B cell (primary cell): Measurements from ENCODE around the gene CCDC97. TPM values are rescaled to one million over a fixed set of nuclear protein-coding genes. Genes with fewer than 3 reads are reported as not detected.

ENCODE experiments used
- ATAC-seq: fragments of 200-7000 bp; cut with Tn5 transposase; one replicate; pipeline ENCODE4 v1.10.0; 2021; ENCODE audit warnings: low read depth, mild to moderate bottlenecking, moderate number of reproducible peaks, moderate library complexity
- CTCF ChIA-PET: fragments of 350-600 bp; sonication (Branson Sonifier 250); formaldehyde crosslinking; loops from one replicate; lab custom pipeline; 2021; ENCODE audit warnings: antibody characterized with exemption, inconsistent platforms; lab: Charles Lee
- POLR2A ChIA-PET: fragments of 350-600 bp; sonication (Branson Sonifier 250); formaldehyde crosslinking; loops from one replicate; lab custom pipeline; 2021; ENCODE audit warnings: antibody characterized with exemption; lab: Charles Lee
- DNase-seq: peaks from one replicate; pipeline ENCODE4 v3.0.0; 2013
- H2AFZ ChIP-seq: 2 replicates; pipeline ENCODE4 v1.6.1; 2012; ENCODE audit warnings: mild to moderate bottlenecking, low read depth, low read length; ENCODE audit not compliant: insufficient read depth, poor library complexity, severe bottlenecking
- H3K27ac ChIP-seq, 2 donors: 1 replicate in 1 of 2; 2 replicates in 1 of 2; pipeline ENCODE4 v1.5.1; 2012 to 2013; ENCODE audit warnings: low read length in 2 of 2, mild to moderate bottlenecking in 2 of 2, moderate library complexity in 1 of 2
- H3K27me3 ChIP-seq, 4 experiments: fragments of 200-600 bp in 1 of 4; sonication (generic) in 1 of 4; replicated peaks in 1 of 4; 1 replicate in 2 of 4; 2 replicates in 2 of 4; pipeline versions ENCODE4 v1.6.1 to v1.7.0; 2013 to 2016; ENCODE audit warnings: low read length in 3 of 4, mild to moderate bottlenecking in 2 of 4, mixed read lengths in 1 of 4, moderate library complexity in 1 of 4; ENCODE audit not compliant: insufficient read depth in 4 of 4, control insufficient read depth in 3 of 4; ENCODE audit errors: control extremely low read depth in 1 of 4
- H3K36me3 ChIP-seq, 2 experiments: replicated peaks in 1 of 2; 1 replicate in 1 of 2; 2 replicates in 1 of 2; pipeline versions ENCODE4 v1.6.1 to v1.7.1; 2013; ENCODE audit warnings: low read length in 1 of 2; ENCODE audit not compliant: insufficient read depth in 2 of 2, control insufficient read depth in 1 of 2; ENCODE audit errors: control extremely low read depth in 1 of 2, extremely low read depth in 1 of 2
- H3K4me1 ChIP-seq, 2 donors: fragments of 200-600 bp in 1 of 2; sonication (generic) in 1 of 2; 1 replicate in 1 of 2; 2 replicates in 1 of 2; pipeline versions ENCODE4 v1.5.1 to v1.6.1; 2013 to 2017; ENCODE audit warnings: low read length in 2 of 2; ENCODE audit not compliant: control insufficient read depth in 2 of 2, insufficient read depth in 2 of 2
- H3K4me2 ChIP-seq: replicated peaks from 2 replicates; pipeline ENCODE3; 2012; ENCODE audit warnings: mild to moderate bottlenecking, low read depth, low read length; ENCODE audit not compliant: poor library complexity, severe bottlenecking
- H3K4me3 ChIP-seq, 5 experiments: fragments of 200-600 bp in 1 of 5; sonication (generic) in 1 of 5; 1 replicate in 3 of 5; 2 replicates in 2 of 5; pipeline versions ENCODE4 v1.5.1 to v1.7.0; 2011 to 2016; ENCODE audit warnings: low read length in 4 of 5, mild to moderate bottlenecking in 4 of 5, low read depth in 2 of 5, control low read depth in 1 of 5, moderate library complexity in 1 of 5; ENCODE audit not compliant: insufficient read depth in 1 of 5; ENCODE audit errors: control extremely low read depth in 1 of 5, extremely low read depth in 1 of 5
- H3K79me2 ChIP-seq: fragments of 200-600 bp; sonication (generic); one replicate; pipeline ENCODE4 v1.6.0; 2016; ENCODE audit warnings: low read length; ENCODE audit not compliant: control insufficient read depth, insufficient read depth
- H3K9ac ChIP-seq: fragments of 200-600 bp; sonication (generic); 2 replicates; pipeline ENCODE4 v1.6.1; 2017; ENCODE audit warnings: mild to moderate bottlenecking, low read length, moderate library complexity
- H3K9me3 ChIP-seq, 3 donors: one replicate each; pipeline versions ENCODE4 v1.6.1 to v1.7.1; 2013; ENCODE audit warnings: low read length in 2 of 3; ENCODE audit not compliant: control insufficient read depth in 2 of 3, insufficient read depth in 1 of 3; ENCODE audit errors: control extremely low read depth in 1 of 3
- H4K20me1 ChIP-seq: 2 replicates; pipeline ENCODE4 v1.6.0; 2012; ENCODE audit warnings: mild to moderate bottlenecking, low read length; ENCODE audit not compliant: insufficient read depth, control insufficient read depth, poor library complexity, severe bottlenecking
- H3K27ac Mint-ChIP-seq: one replicate; pipeline ENCODE4 v1.8.0; 2021; ENCODE audit warnings: mixed read lengths
- H3K27me3 Mint-ChIP-seq: one replicate; pipeline ENCODE4 v1.8.0; 2021; ENCODE audit warnings: mixed read lengths
- H3K4me1 Mint-ChIP-seq: one replicate; pipeline ENCODE4 v1.8.0; 2021; ENCODE audit warnings: mixed read lengths
- H3K4me3 Mint-ChIP-seq: one replicate; pipeline ENCODE4 v1.8.0; 2021; ENCODE audit warnings: mixed read lengths
- H3K9me3 Mint-ChIP-seq: one replicate; pipeline ENCODE4 v1.8.0; 2022; ENCODE audit warnings: mixed read lengths; ENCODE audit not compliant: insufficient read depth
- EZH2 ChIP-seq: IDR thresholded peaks from 2 replicates; pipeline ENCODE4 v1.6.1; 2012; ENCODE audit warnings: borderline replicate concordance, low read depth, mild to moderate bottlenecking, moderate library complexity, low read length; ENCODE audit not compliant: insufficient read depth, poor library complexity, severe bottlenecking
- WGBS: methylation state at CpG from one replicate; pipeline ENCODE4 v1.1.5; 2013; ENCODE audit warnings: missing lambda C conversion rate; ENCODE audit not compliant: insufficient coverage; 5-methylcytosine and 5-hydroxymethylcytosine counted together
- intact Hi-C: fragments of 100-400 bp; cut with micrococcal nuclease; formaldehyde crosslinking; loops from one replicate; pipeline ENCODE4 v1.10.0; 2022
- polyA plus RNA-seq: library from polyadenylated mRNA; depleted of rRNA; stranded (reverse); fragments of >200 nt; gene quantifications from 2 replicates; pipeline ENCODE4 v1.2.3, GENCODE V29; 2012
- total RNA-seq, 2 donors: library from RNA; stranded (reverse); fragments of 120-200 nt in 1 of 2; gene quantifications; 1 replicate in 1 of 2; 2 replicates in 1 of 2; pipeline versions ENCODE4 v1.2.3 to v1.2.4, GENCODE V29; 2013 to 2022
- TF ChIP-seq, protein P1 (sequence below): fragments of 200-600 bp; IDR thresholded peaks from one replicate; pipeline ENCODE4 v1.8.0; 2022; ENCODE audit warnings: antibody characterized with exemption, mild to moderate bottlenecking

Gene CCDC97
- total and polyA plus RNA-seq, 2 donors (not counting 1 experiment from before 2014, with no cell fraction given) = 16.3 to 68.3 TPM

DNA sequence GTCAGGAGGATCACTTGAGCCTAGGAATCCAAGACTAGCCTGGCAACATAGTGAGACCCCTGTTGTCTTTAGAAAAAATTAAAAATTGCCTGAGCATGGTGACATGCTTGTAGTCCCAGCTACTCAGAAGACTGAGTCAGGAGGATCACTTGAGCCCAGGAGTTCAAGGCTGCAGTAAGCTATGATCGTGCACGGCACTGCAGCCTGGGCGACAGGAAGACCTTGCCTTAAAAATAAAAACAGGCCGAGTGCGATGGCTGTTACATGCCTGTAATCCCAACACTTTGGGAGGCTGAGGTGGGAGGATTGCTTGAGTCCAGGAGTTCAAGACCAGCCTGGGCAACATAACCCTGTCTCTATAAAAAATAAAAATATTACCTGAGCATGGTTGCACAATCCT lies 40.4 kb upstream of the CCDC97 start:
- H3K27ac Mint-ChIP-seq = no peak overlapping the region

DNA sequence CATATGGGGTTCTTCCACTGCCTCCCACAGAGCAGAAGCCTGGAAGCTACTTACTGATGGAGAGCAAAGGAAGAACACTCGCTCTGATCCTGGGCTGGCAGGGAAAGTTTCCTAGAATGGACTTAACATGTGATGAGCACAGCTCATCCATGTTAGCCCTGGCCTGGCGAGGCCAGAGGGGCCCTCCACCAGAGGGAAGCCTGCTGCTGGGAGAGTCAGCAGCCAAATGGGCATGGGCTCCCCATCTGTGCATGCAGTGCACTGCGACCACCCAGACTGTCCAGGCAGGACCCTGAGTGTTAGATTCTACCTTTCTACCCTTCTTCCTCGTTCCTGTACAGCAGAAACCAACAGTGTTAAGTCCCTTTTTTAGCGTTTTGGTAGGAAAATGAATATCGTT lies 36.9 kb upstream of the CCDC97 start:
- Histone ChIP-seq H3K4me3 (no peak overlapping the region), H3K79me2 (peaks cover 50% of the 10 kb centered on the region), H3K4me2 (no peak overlapping the region), H3K9me3 (no peaks in the 10 kb centered on the region), H3K27ac (no peak overlapping the region), H4K20me1 (peaks cover 55% of the 10 kb centered on the region), H3K4me1 (no peaks in the 10 kb centered on the region), H3K9ac (no peak overlapping the region), H2AFZ (no peak overlapping the region), H3K36me3 (peaks cover 14 to 92% of the 10 kb centered on the region in 2 experiments), H3K27me3 (no peaks in the 10 kb centered on the region)
- no peaks in the 10 kb centered on the region for H3K27me3 Mint-ChIP-seq
- DNase-seq (no peak), ATAC-seq (no peak)
- no peaks in the 10 kb centered on the region for H3K9me3 Mint-ChIP-seq
- no peak overlapping the region for H3K27ac Mint-ChIP-seq
- intact Hi-C loops = no loop called here
- CTCF ChIA-PET = interaction anchor here (1.9 kb wide), 1 partner anchor 69 kb away, joined by 8 read pairs; no protein-coding TSS in a partner anchor
- TF ChIP-seq, protein P1, sequence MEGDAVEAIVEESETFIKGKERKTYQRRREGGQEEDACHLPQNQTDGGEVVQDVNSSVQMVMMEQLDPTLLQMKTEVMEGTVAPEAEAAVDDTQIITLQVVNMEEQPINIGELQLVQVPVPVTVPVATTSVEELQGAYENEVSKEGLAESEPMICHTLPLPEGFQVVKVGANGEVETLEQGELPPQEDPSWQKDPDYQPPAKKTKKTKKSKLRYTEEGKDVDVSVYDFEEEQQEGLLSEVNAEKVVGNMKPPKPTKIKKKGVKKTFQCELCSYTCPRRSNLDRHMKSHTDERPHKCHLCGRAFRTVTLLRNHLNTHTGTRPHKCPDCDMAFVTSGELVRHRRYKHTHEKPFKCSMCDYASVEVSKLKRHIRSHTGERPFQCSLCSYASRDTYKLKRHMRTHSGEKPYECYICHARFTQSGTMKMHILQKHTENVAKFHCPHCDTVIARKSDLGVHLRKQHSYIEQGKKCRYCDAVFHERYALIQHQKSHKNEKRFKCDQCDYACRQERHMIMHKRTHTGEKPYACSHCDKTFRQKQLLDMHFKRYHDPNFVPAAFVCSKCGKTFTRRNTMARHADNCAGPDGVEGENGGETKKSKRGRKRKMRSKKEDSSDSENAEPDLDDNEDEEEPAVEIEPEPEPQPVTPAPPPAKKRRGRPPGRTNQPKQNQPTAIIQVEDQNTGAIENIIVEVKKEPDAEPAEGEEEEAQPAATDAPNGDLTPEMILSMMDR = no peak
- no peak for TF ChIP-seq EZH2
- H3K4me1 Mint-ChIP-seq = no peaks in the 10 kb centered on the region
- 100% methylated on average over 3 of the region's 6 CpGs for WGBS
- POLR2A ChIA-PET = no interaction called here
- H3K4me3 Mint-ChIP-seq = no peak overlapping the region

More for the DNA sequence above, 40.4 kb upstream of the CCDC97 start:
- H3K4me3 ChIP-seq = no peak overlapping the region
- intact Hi-C loops = loop anchor here (10.0 kb wide), 3 partner anchors 305 to 985 kb away; partner anchors contain the start of genes AKT2, CD79A and CEACAM21
- ATAC-seq = no peak
- no peak overlapping the region for H2AFZ ChIP-seq
- 93% methylated on average over 3 of the region's 5 CpGs for WGBS
- no peak overlapping the region for H3K4me2 ChIP-seq
- H3K4me1 ChIP-seq = peaks cover 24 to 27% of the 10 kb centered on the region in 2 donors
- H3K79me2 ChIP-seq = peaks cover 84% of the 10 kb centered on the region
- no peaks in the 10 kb centered on the region for H3K27me3 Mint-ChIP-seq
- no peak overlapping the region for H3K9ac ChIP-seq
- TF ChIP-seq EZH2 = no peak
- TF ChIP-seq, protein P1 = no peak
- peaks cover 12 to 75% of the 10 kb centered on the region in 2 experiments for H3K36me3 ChIP-seq
- H3K4me3 Mint-ChIP-seq = no peak overlapping the region
- ChIA-PET CTCF (interaction anchor here (0.9 kb wide), 1 partner anchor 39 kb away, joined by 3 read pairs; no protein-coding TSS in a partner anchor), POLR2A (no interaction called here)
- H4K20me1 ChIP-seq = peaks cover 69% of the 10 kb centered on the region
- no peaks in the 10 kb centered on the region for H3K9me3 Mint-ChIP-seq
- no peaks in the 10 kb centered on the region for H3K9me3 ChIP-seq
- DNase-seq = no peak
- no peaks in the 10 kb centered on the region for H3K27me3 ChIP-seq
- H3K27ac ChIP-seq = no peak overlapping the region
- peaks cover 25% of the 10 kb centered on the region for H3K4me1 Mint-ChIP-seq
